Activated naive CD8-positive, alpha-beta T cell treated with anti-CD3 and anti-CD28 coated beads, Interleukin-2, amount 50 U/mL, for 16 hours (primary cell): ENCODE data around the gene DNLZ.
"Not testable (repeated sequence)": the region's sequence is repeated elsewhere in the genome, so short reads cannot be mapped to it uniquely, and the experiment has no call there.

ENCODE experiments used
- DNase-seq: peaks from one replicate; pipeline ENCODE4 v3.0.0-alpha.2; 2020; ENCODE audit warnings: low read depth, low spot score

Gene DNLZ

GRCh38 chr9:136359774-136360718 lies 3.5 kb downstream of the DNLZ start:
- no peak for DNase-seq

- no peak for DNase-seq
Observed at GRCh38 chr9:136358888-136359287, 4.7 kb downstream of the DNLZ start.

GRCh38 chr9:136358016-136358415 lies 5.5 kb downstream of the DNLZ start:
- DNase-seq = no peak

GRCh38 chr9:136357202-136357725 lies 6.3 kb downstream of the DNLZ start:
- no peak for DNase-seq

GRCh38 chr9:136355616-136356557 lies 7.7 kb downstream of the DNLZ start:
- DNase-seq = no peak

- no peak for DNase-seq
Observed at GRCh38 chr9:136354592-136355085, 8.9 kb downstream of the DNLZ start.

- no peak for DNase-seq
Observed at GRCh38 chr9:136353757-136354488, 9.6 kb downstream of the DNLZ start.

- no peak for DNase-seq
Observed at GRCh38 chr9:136353088-136353487, 10.5 kb downstream of the DNLZ start.

GRCh38 chr9:136352682-136353081 lies 10.9 kb downstream of the DNLZ start:
- no peak for DNase-seq

GRCh38 chr9:136351868-136352267 lies 11.7 kb downstream of the DNLZ start:
- not testable (repeated sequence) for DNase-seq

GRCh38 chr9:136351252-136351800 lies 12.2 kb downstream of the DNLZ start:
- DNase-seq = no peak

- no peak for DNase-seq
Observed at GRCh38 chr9:136349546-136349945, 14.0 kb downstream of the DNLZ start.

- DNase-seq = no peak
Observed at GRCh38 chr9:136348691-136349090, 14.9 kb downstream of the DNLZ start.

- DNase-seq = no peak
Observed at GRCh38 chr9:136347472-136348256, 15.9 kb downstream of the DNLZ start.

GRCh38 chr9:136346927-136347465 lies 16.5 kb downstream of the DNLZ start:
- DNase-seq = no peak

GRCh38 chr9:136346157-136346481 lies 17.4 kb downstream of the DNLZ start:
- DNase-seq = no peak

- no peak for DNase-seq
Observed at GRCh38 chr9:136345281-136346156, 18.0 kb downstream of the DNLZ start.

GRCh38 chr9:136344544-136345280 lies 18.8 kb downstream of the DNLZ start:
- no peak for DNase-seq
